Measurements from ENCODE around the gene ATXN7L1.

ATXN7L1 gene

DNA sequence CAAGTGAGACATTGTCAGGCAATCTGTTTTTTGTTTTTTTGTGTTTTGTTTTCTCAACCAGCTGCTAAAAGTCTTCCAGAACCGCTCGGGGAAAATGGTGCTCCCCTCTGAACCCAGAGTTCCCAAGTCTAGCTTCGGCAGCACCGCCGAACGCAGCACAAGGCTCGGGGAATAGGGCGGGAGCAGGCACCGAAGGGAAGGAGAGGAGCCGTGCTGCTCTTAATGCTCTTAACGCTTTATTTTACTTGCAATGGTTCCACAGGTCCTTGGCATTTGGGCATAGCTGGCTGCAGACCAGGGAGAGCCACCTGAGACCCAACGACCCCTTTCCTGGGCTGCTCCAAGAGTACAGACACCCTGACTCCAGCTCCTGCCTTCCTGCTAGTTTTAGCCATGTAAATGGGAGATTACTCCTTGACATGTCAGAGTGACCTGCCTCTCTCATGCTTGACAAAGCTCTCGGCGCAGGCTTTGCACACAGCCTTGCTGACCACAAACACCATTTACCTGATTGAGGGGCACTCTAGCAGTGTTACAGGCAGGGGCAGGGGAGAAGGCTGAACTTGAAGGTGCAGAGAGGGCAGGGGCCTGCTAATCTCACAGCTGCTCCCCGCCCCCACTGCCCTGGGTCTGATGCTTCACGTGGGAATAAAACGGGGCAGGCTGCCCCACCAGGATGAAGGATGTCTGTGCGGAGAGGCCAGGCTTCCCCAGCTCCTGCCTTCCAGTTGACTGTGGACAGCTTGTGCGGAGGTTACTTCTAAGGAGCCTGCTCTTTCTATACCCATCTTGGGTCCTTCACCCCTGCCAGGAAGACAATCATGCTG is 236.5 kb downstream of the ATXN7L1 start:
- no peak for DNase-seq

DNA sequence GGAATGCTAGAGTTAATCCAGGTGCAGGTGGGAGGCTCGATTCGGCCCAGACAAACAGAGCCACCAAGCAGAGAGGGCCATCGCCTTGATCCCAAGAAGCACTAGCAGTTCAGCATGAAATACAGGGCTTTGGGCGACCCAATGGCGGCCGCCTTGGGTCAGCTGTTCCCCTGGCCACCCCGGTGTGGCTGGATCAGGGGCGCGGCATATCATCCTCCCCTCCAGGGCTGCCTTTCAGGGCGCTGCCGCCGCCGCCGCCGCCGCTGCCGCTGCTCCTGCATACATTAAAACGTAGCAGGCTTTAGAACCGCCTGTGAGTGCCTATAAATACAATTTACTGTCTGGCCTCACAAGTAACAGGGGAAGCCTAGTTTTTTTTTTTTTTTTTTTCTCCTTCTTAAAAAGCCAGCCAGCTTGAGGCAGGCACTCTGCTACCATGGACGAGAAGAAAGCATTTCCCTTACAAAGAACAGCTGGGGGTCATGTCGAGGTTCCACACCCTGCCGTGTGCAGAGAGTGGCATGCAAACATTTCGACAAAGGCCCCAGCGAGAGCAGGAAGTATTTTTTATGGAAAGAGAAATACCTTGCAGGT is 237.4 kb downstream of the ATXN7L1 start:
- DNase-seq, result no peak

DNA sequence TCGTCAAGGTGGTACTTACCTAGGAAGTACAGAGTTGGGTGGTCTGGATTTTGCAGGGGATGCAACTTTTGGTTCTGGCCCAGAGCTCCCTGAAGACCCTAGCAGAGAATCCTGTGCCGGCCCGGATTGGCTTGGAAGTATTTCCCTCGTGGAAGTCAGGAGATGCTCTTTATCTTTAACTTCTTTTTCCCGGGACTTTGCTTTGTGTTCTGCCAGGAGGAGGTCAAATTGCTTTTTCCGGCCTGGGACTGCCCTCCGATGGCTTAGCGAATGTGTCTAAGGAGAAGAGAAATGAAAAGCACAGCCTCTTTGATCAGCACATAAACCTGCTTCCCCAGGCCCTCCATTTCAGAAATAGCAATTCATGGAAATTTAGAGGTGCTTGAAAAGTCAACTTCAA is 238.1 kb downstream of the ATXN7L1 start:
- no peak for DNase-seq

DNA sequence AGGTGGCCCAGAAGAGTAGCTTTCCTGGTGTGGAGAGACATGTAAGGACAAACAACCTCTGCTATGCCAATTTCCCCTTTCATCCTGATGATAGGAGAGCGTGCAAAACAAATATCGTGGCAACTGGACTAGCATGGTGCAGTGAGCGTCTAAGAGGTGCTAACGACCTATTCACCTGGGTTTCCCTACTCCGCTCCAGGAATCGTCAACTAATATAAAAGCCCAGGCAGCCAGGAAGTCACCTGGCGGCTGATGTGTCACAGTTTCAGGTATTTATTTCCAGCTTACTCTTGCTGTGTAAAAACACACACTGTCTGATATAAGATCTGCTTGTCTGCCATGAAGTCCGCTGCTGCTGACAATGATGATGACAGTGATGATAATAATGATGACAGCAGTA is 238.6 kb downstream of the ATXN7L1 start:
- no peak for DNase-seq

DNA sequence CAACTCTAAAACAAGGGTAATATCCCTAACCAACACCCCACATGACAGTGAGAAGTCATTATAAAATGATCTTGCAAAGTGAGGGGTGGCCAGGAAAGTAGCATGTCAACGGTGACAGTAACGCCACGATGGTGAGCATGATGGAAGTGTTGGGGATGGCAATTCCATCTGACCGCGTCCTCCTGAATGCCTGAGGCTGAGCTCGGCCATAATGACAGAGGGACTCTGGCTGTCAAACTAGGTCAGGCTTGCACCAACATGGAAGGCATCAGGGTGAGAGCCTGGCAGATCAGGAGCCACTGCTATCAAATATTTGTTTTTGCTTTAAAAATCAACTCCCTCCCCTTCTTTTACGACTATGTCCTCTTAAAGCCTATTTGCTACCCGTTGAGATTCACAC is 239.4 kb downstream of the ATXN7L1 start:
- no peak for DNase-seq

DNA sequence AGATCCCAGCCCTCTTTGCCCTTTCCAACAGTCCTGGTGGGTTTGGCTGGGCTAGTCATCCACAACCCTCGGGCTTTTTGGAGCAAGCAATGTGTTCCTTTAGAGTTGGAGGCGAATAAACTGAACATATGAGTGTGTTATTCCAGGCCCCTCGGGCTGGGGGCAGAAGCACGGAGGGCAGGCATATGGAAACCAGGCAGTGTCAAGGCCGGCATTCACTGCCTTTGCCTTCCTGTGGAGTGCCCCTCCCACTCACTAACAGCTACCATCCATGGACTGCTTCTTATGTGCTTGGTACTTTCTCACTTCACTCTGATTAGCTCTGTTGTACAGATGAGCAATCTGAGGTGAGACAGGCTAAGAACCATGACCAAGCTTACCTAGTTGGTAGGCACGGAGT is 241.2 kb downstream of the ATXN7L1 start:
- DNase-seq, result no peak

DNA sequence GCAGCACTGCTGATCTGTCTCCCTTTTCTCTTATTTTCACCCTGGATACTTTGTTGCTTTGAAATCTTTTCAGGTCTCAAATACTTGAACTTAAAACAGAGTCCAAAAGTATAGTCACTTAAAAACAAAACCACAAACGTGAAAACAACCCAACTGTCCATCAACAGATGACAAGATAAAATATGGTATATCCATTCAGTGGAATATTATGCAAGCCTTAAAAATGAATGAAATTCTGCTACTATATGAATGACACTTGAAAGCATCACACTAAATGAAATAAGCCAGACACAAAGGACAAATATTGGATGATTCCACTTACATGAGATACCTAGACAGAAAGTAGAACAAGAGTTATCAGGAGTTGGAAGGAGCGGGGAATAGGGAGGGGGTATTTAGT is 250.4 kb downstream of the ATXN7L1 start:
- no peak for DNase-seq

DNA sequence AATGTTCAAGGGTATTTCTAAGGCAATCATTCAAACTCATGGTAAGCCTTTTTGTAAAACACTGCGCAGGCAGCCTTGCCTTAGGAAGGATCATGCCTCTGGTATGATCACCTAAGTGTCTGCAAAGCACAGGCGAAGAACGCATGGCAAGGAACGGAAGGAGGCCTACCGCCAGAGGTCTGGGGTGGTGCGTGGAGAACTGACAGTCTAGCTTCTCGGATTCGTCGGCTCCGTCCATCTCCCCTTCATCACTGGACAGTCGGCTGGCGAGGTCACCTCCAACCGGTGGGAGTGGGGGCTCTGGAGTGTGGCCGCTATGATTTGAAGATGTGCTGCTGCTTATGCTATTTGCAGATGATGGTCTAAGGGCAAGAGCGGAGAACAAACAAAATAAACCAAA is 252.5 kb downstream of the ATXN7L1 start:
- no peak for DNase-seq

DNA sequence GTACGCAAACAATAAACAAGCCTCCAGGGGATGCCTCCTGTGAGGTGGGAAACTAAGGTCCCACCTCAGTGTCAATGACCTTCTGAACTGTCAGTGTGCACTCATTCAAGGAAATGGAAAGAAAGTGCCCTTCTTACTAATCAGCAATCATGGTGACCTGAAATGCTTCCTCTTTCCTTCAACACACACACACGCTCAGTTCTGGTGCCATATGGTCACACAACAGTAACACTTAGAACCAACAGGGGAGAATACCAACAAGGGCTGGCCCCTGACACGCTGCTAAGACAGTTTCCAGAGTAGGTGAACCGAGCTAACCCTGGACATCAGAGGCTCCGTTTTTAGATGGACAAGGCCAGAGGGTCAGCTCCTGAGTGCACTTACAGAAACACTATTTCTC is 253.0 kb downstream of the ATXN7L1 start:
- no peak for DNase-seq

DNA sequence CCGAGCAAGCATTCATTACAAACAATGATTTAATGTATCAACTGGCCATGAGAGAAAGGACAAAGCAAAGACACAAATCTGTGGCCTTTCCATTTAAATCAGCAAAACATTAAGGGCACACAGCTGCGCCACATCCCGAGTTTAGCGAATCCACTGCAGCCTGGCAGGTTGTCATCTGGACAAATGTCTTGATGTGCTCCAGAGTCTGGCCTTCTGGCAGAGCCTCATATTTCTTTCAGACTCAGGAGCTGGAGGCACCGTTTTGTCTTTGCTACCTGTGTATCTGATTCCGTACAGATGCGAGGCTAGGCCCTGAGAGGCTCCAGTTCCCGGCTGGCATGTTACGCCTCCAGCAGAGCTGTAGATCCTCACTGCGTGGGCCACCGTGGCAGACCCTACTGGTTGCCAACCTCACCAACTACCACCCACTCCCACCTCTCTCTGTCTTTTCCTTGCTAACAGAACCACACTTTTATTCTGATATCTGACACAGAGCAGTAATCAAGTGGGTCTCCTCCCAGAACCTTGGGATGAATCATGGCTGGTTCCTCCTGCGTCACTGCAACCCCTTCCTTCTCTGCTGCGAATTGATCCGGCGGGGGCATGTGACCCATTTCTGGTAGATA is 254.2 kb downstream of the ATXN7L1 start:
- DNase-seq, result no peak

DNA sequence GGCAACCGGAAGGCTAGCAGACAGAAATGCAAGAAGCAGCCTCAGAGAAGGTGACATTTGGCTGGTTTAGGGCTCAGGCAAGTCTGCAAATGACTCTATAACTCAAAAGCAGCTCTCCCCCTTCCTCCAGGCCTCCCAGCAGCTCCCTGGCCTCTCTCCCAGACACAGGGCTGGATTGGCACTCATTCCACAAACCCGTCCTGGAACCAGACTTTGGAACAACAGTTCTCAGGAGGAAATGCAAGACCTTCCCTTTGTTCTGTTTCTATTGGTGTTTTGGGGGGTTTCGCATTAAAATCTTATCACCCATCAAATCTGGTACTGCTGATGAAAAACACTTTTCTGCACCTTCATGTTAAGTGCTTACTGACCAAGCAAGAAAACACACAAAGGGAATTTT is 254.8 kb downstream of the ATXN7L1 start:
- no peak for DNase-seq

DNA sequence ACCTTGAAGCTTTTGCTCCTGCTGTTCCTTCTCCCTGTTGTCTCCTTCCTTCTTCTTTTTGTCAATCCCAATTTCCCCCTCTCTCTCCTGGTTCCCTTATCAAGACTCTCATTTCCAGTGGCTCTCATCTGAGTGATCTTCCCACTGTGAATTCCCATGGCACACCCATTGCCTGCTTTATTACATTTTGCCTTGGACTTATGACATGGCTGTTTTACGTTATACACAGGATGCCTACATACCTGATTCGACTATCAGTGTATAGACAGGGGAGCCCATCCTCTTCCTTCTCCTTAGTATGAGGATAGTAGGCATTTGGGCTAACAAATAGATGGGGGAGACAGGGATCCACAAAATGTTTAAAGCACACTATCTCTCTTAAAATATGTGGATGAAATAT is 255.2 kb downstream of the ATXN7L1 start:
- DNase-seq, result no peak

DNA sequence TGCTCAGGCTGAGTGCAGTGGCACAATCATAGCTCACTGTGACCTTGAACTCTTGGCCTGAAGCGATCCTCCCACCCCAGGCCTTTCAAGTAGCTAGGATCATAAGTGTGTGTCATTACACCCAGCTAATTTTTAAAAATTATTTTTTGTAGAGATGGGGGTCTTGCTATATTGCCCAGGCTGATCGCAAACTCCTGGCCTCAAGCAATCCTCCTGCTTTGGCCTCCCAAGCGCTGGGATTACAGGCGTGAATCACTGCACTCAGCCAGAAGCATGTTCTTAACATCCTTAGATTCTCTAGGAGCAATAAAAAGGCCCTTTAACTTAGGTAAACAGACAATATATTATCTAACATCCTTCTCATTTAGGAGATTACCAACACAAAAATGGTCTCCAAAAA is 256.8 kb downstream of the ATXN7L1 start:
- DNase-seq, result no peak

DNA sequence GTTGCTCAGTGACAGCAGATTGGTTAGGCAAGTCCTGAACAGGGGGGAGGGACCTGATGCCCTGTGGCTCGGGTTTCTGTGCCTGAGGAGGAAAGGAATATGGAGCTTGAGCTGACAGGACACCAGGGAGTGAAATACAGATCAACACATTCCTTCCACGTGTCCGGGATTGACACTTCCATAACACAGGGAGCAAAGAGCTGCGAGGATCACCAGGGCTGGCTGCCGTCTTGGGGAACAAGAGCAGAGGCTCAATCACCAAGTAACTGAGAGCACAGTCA is 258.4 kb downstream of the ATXN7L1 start:
- no peak for DNase-seq

DNA sequence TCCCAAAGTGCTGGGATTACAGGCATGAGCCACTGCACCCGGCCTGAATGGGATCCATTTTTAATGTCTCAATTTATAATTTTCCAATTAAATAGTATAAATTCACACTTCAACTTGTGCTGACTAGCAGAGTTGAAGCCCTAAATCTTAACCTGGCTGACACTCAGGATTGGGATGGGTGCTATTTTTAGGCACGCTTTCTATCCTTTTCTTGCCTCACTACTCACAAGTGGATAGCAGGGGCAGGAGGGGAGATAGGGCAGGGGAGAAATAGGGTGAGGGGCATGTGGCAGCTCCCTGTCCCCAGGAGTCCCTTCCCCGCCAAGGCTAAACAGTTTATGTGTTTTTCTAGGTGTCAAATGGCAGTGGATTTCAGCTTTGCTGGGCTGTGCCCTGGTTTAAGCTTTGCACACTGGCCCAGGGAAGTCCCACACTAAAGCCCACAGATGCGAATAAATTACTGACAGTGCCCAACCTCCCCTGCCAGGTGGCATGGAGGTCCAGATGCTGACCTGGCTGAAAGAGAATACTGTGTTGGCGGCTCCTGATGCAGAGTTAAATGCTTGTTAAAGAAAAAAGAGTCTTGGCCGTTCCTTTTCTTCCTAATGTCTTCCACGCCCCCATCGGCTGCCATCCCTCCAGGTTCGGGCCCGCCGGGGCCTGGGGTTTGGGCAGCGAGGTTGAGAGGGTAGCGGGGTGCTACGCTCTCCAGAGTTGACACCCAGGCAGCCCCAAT is 259.0 kb downstream of the ATXN7L1 start:
- DNase-seq, result no peak

DNA sequence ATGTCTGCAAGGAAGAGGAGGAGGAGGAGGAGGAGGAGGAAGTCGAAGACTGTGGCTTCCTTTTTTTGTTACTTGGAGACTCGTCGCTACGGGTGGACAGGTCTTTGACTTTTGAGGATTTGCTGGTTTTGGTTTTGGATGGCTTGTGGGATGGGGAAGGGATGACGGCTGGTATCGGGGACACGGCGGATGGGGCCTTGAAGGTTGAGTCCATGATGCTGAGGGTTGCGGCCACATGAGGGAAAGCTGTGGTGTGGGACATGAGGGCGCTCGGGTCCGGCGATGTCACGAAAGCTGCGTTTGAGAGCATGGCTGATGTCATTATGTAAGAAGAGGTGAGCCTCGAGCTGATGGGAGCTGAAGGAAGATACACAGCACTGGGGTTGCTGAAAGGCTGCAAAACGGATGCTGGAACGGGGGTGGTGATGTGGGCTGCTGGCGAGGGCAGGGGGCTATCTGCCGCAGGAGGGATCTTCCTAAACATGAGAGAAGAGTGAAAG is 262.0 kb downstream of the ATXN7L1 start:
- DNase-seq, result no peak

DNA sequence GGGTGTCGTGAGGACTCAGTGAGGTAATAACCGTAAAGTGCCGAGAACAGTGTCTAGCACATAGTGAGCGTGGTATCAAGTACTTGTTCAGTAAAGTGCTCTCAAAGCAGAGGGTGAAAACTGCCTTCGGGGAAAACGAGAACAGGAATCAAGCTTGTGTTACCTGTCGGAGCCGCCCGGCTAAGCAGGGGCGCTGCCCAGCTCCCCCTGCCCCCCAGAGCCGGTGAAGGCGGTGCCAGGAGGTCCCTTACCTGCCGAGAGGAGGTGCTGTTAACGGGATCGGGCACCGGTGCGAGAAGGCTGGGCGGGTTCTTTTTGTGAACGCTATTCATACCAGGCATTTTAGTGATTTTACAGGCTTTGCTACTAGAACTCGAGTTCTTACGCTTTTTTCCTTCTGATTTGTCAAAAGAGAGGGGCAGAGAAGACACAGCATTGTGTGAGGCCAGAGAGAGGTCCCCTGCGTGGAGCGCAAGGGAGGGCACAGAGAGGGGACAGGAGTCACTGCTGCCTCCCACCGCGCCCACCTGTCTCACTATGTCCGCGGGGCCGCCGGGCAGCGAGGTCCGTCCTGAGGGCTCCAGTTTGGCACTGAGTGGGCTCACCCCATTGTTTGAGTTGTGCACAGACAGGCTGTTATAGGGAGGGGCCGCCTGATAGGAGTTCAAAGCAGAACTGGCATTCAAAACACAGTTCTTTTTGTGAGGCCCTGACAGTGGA is 262.6 kb downstream of the ATXN7L1 start:
- no peak for DNase-seq

DNA sequence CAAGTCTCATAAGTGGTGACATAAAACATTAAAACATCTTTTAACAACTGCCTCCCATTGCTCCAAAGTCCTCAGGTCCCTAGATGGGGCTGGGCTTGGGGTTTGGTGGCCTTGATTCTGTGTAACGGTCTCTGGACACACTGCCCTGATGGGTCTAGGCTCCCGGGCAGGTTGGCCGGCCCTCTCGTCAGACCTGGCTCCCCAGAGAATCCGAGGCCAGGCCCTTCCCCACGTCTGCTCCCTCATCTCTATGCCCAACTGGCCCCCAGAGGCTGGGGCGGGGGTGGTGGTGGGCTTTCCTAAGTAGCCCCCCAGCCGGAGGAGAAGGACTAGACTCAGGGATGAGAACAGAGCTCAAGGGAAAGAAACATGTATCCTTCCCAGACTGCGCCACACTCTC is 263.6 kb downstream of the ATXN7L1 start:
- DNase-seq, result no peak

DNA sequence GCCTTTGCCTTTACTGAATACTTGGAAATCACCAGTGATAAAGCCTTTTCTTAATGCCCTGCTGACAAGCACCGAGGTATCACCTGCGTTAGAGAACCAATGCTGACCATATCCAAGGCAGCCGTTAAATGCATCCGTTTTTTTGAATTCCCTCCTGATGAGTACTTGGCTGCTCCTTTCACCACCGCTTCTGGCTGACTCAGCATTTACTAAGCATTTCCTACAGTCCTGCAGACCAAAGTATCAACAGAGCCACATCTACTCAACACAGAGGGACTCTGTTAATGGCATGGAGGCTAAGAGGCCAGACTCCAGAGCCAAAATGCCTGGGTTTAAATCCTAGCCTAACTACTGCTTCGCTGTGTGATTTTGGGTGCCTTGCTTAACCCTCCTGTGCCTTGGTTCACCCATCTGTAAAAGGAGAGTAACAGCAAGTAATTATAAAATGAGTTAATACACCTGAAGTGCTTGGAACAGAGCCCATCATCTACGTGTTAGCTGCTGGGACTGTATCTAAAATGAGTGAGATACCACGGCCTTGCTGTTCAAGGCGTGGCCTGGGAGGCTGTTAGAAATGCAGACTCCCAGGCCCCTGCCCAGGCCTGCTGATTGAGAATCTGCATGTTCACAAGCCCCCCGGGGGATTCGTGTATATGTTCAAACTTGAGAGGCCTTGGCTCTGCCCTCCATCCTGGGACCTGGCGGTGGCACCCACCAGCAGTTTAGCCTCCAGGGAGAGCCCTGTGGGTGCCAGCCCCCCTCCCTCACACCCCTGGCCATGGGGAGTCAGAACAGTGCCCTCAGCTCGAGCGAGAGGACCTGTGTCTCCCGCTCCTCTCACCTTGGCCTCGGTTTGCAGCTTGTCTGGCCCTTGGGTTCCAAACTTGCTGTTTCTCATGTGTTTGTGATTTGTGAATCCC is 264.3 kb downstream of the ATXN7L1 start:
- DNase-seq, result no peak

DNA sequence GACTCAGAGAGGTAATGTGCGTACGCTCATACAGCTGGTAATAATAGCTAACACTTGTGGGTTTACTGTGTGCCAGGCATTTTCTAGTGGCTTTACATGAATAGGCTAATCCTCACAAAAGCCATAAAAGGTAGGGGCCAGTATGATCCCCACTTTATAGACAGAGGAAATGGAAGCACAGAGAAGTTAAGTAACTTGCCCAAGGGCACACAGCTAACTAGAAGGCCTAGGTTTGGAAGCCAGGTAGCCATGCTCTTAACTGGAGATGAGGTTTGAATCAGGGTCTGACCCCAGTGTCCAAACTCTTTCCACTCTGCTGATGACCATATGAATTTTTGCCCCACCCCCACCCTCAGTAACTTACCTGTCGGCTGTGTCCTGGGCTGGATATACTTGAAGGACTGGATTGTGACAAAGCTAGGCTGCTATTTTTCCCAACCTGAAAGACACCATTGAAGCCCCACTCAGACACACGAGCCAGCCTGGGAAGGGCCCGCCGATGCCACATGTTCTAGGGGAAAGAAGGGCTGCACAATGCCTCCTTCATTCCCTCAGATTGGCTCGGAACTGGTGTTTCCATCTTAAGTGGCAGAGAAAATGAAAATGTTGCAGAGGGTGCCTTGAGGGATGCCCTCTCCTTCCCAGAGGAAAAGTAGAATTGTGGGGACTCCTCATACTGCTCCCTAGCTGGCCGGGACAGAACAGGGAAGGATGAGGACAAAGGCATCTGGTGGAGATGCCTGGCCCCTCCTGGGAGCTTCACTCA is 266.1 kb downstream of the ATXN7L1 start:
- no peak for DNase-seq
